GM18858 (cell line): ENCODE results near the gene PCDHGA3.
A peak's percentile ranks its signal among the peaks of the same experiment; 100 is the strongest.
"Not testable (repeated sequence)": the region's sequence is repeated elsewhere in the genome, so short reads cannot be mapped to it uniquely, and the experiment has no call there.

Experiments
- ATAC-seq: cut with Tn5 transposase; IDR thresholded peaks from one replicate; pipeline ENCODE4 v1.9.1; 2021; ENCODE audit not compliant: unreplicated experiment

PCDHGA3 gene

GRCh38 chr5:141346017-141346416 is 2.4 kb downstream of the PCDHGA3 start:
- ATAC-seq = not testable (repeated sequence)

DNA sequence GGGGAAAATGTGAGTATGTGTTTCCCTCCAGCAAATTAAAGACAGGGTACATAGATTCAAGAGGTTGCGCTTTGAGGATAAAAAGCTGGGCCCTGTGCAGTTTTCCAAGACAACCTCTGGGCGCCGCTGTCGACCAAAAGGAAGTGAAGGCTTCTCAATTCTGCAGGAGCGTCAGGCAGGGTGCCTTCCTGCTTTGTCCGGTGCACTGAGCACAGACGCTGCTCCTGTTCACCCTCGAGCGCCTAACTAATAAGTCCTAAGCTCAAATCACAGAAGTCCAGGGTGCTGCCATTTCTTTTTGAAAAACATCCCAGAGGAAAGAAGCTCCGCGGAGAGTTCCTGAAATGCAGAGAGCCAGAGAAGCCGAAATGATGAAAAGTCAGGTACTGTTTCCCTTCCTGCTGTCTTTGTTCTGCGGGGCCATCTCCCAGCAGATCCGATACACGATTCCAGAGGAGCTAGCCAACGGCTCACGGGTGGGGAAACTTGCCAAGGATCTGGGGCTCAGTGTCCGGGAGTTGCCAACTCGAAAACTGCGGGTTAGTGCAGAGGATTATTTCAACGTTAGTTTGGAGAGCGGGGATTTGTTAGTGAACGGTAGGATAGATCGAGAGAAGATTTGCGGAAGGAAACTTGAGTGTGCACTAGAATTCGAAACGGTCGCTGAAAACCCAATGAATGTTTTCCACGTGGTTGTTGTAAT is 6.4 kb downstream of the PCDHGA3 start, which contains the start of gene PCDHGB1:
TSS of gene PCDHGB1 (plus strand) at position 183 of the 703 bp plus-strand sequence. CDS start at position 345, 162 bp downstream.
- no peak for ATAC-seq

DNA sequence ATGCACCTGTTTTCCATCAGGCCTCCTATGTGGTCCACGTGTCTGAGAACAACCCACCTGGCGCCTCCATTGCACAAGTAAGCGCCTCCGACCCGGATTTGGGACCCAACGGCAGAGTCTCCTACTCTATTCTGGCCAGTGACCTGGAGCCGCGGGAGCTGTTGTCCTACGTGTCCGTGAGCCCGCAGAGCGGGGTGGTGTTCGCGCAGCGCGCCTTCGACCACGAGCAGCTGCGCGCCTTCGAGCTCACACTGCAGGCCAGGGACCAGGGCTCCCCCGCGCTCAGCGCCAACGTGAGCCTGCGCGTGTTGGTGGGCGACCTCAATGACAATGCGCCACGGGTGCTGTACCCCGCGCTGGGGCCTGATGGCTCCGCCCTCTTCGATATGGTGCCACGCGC is 8.0 kb downstream of the PCDHGA3 start:
- no peak for ATAC-seq

GRCh38 chr5:141354900-141355469 is 11.4 kb downstream of the PCDHGA3 start, which contains the start of gene PCDHGA4:
Gene PCDHGA4 (plus strand): TSS chr5:141355021. CDS start chr5:141355108, 87 bp downstream.
- ATAC-seq = no peak

- ATAC-seq = no peak
These were observed 12.0 kb downstream of the PCDHGA3 start for GRCh38 chr5:141355641-141356040.

DNA sequence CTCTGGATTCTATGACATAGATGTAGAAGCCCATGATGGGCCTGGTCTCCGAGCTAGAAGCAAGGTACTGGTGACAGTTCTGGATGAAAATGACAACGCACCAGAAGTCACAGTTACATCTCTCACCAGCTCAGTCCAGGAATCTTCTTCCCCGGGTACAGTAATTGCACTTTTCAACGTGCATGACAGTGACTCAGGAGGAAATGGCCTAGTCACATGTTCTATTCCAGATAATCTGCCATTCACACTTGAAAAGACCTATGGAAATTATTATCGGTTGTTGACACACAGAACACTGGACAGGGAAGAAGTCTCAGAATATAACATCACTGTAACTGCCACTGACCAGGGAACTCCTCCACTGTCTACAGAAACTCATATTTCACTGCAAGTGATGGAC is 12.5 kb downstream of the PCDHGA3 start:
- ATAC-seq = no peak

DNA sequence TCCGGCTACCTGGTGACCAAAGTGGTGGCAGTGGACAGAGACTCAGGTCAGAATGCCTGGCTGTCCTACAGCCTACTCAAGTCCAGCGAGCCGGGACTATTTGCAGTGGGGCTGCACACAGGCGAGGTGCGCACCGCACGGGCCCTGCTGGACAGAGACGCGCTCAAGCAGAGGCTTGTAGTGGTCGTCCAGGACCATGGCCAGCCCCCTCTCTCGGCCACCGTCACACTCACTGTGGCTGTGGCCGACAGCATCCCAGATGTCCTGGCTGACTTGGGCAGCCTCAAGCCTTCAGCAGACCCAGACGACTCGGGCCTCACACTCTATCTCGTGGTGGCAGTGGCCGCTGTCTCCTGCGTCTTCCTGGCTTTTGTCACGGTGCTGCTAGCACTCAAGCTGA is 13.3 kb downstream of the PCDHGA3 start:
- no peak for ATAC-seq

GRCh38 chr5:141359790-141360426 is 16.3 kb downstream of the PCDHGA3 start, which contains the start of gene PCDHGB2:
Gene PCDHGB2 (plus strand): TSS chr5:141359994. CDS start chr5:141360136, 142 bp downstream.
- peak; percentile 51 for ATAC-seq

- ATAC-seq = no peak
These were observed 17.1 kb downstream of the PCDHGA3 start for GRCh38 chr5:141360685-141361084.

DNA sequence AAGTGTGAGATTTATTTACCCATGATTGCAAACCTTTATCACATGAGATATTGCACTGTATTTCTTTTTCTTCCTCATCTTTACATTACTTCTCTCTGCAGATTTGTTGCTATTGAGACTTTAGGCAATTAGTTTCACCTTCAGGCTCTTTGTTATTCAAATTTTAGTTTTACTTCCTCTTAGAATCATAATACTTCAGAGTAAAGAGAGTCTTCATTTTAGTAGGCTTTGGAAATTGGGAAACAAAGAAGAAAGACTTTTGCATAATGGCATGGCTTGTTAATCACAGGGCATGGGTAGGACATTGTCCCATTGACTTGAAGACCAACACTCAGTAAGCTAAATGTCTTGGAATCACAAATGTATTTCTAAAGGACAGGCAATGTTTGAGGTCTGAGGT is 19.1 kb downstream of the PCDHGA3 start:
- no peak for ATAC-seq

- no peak for ATAC-seq
These were observed 20.5 kb downstream of the PCDHGA3 start, which contains the start of gene PCDHGA5 for GRCh38 chr5:141363952-141364660. Gene PCDHGA5 (plus strand): TSS chr5:141364162. CDS start chr5:141364331, 169 bp downstream.

GRCh38 chr5:141366016-141366896 is 22.6 kb downstream of the PCDHGA3 start:
- no peak for ATAC-seq

- ATAC-seq = no peak
These were observed 26.6 kb downstream of the PCDHGA3 start, which contains the start of gene PCDHGB3 for GRCh38 chr5:141369994-141370848. Gene PCDHGB3 (plus strand): TSS chr5:141370242. CDS start chr5:141370395, 153 bp downstream.

GRCh38 chr5:141371572-141372475 is 28.2 kb downstream of the PCDHGA3 start:
- no peak for ATAC-seq

- no peak for ATAC-seq
These were observed 30.2 kb downstream of the PCDHGA3 start, which contains the start of gene PCDHGA6 for GRCh38 chr5:141373673-141374317. Gene PCDHGA6 (plus strand): TSS chr5:141373891. CDS start chr5:141374084, 193 bp downstream.

DNA sequence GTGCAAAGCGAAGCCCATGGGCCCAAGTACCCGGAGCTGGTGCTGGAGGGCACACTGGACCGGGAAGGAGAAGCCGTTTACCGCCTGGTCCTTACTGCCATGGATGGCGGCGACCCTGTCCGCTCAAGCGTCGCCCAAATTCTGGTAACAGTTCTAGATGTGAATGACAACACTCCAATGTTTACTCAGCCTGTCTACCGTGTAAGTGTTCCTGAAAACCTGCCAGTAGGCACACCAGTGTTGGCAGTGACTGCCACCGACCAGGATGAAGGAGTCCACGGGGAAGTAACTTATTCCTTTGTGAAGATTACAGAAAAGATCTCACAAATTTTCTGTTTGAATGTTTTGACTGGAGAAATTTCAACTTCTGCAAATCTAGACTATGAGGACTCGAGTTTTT is 31.0 kb downstream of the PCDHGA3 start:
- ATAC-seq = no peak

GRCh38 chr5:141375444-141376155 is 32.0 kb downstream of the PCDHGA3 start:
- not testable (repeated sequence) for ATAC-seq
